MCF 10A (cell line): ENCODE results near the gene BCKDK. TPM values are rescaled to one million over a fixed set of nuclear protein-coding genes. Genes with fewer than 3 reads are reported as not detected.

Experiments used
- BruUV-seq: library from RNA; stranded (reverse); fragments of 400-500 nt; replicated peaks from 2 replicates; lab custom pipeline; 2021; lab: Mats Ljungman, UMichigan
- CTCF ChIA-PET: fragments of 300-600 bp; sonication (Branson Sonifier 250); formaldehyde crosslinking; extraction: SDS; loops from one replicate; lab custom pipeline; 2021; ENCODE audit warnings: antibody characterized with exemption, inconsistent platforms; lab: Yijun Ruan, JAX
- POLR2A ChIA-PET: fragments of 300-600, 350-650 bp; sonication (Branson Sonifier 250); formaldehyde crosslinking; extraction: SDS; loops from one replicate; lab custom pipeline; 2020; ENCODE audit warnings: antibody characterized with exemption, inconsistent platforms; lab: Yijun Ruan, JAX
- DNase-seq: peaks from one replicate; pipeline ENCODE4 v3.0.0-alpha.2; 2018; ENCODE audit not compliant: unreplicated experiment
- H3K27ac Mint-ChIP-seq: one replicate; pipeline ENCODE4 v1.8.0; 2022; ENCODE audit warnings: mild to moderate bottlenecking, low read depth, mixed read lengths; ENCODE audit not compliant: unreplicated experiment
- H3K27me3 Mint-ChIP-seq: one replicate; pipeline ENCODE4 v1.8.0; 2022; ENCODE audit warnings: mixed read lengths; ENCODE audit not compliant: insufficient read depth, unreplicated experiment
- H3K36me3 Mint-ChIP-seq: one replicate; pipeline ENCODE4 v1.8.0; 2022; ENCODE audit warnings: mild to moderate bottlenecking, moderate library complexity, mixed read lengths; ENCODE audit not compliant: insufficient read depth, unreplicated experiment
- H3K4me1 Mint-ChIP-seq: one replicate; pipeline ENCODE4 v1.8.0; 2022; ENCODE audit warnings: mixed read lengths; ENCODE audit not compliant: insufficient read depth, unreplicated experiment
- H3K4me3 Mint-ChIP-seq: one replicate; pipeline ENCODE4 v1.8.0; 2022; ENCODE audit warnings: mild to moderate bottlenecking, moderate library complexity, mixed read lengths; ENCODE audit not compliant: unreplicated experiment
- H3K9me3 Mint-ChIP-seq: one replicate; pipeline ENCODE4 v1.8.0; 2022; ENCODE audit warnings: mixed read lengths; ENCODE audit not compliant: unreplicated experiment
- CTCF ChIP-seq: fragments of 200-600 bp; IDR thresholded peaks from one replicate; pipeline ENCODE4 v1.8.0; 2022; ENCODE audit warnings: antibody characterized with exemption, mild to moderate bottlenecking; ENCODE audit not compliant: unreplicated experiment
- intact Hi-C: fragments of 100-400 bp; cut with micrococcal nuclease; formaldehyde crosslinking; loops from 2 replicates; pipeline ENCODE4 v1.14.1; 2022
- total RNA-seq: library from RNA; stranded (reverse); gene quantifications from 2 replicates; pipeline ENCODE4 v1.2.3, GENCODE V29; 2022

BCKDK gene
- total RNA-seq, 1 experiment from 2014 or later: 41.0 TPM

GRCh38 chr16:31141489-31142108 lies 33.4 kb downstream of the BCKDK start:
- H3K27ac Mint-ChIP-seq: peak overlapping the region; percentile 91
- intact Hi-C loops: loop anchor here (1.0 to 5.0 kb wide), 5 partner anchors 36 to 156 kb away; partner anchors contain the start of genes HSD3B7 and STX4
- peak overlapping the region; percentile 71 for H3K4me3 Mint-ChIP-seq
- H3K36me3 Mint-ChIP-seq: no peaks in the 10 kb centered on the region
- H3K4me1 Mint-ChIP-seq: peaks cover 21% of the 10 kb centered on the region
- POLR2A ChIA-PET: interaction anchor here (0.6 to 3.3 kb wide), 26 partner anchors 10 to 806 kb away, joined by 3 to 76 read pairs (median 5); partner anchors contain the start of genes ARMC5, FUS, KAT8 and STX4
- no TSS peak for BruUV-seq
- DNase-seq: no peak
- CTCF ChIA-PET: interaction anchor here (0.6 to 3.8 kb wide), 41 partner anchors 8 to 555 kb away, joined by 3 to 29 read pairs (median 4); partner anchors contain the start of genes HSD3B7, KAT8, STX4 and ZNF646
- H3K9me3 Mint-ChIP-seq: no peaks in the 10 kb centered on the region
- TF ChIP-seq CTCF: no peak
- no peaks in the 10 kb centered on the region for H3K27me3 Mint-ChIP-seq

GRCh38 chr16:31142109-31143010 lies 34.2 kb downstream of the BCKDK start:
- POLR2A ChIA-PET: interaction anchor here (0.6 to 3.3 kb wide), 30 partner anchors 11 to 807 kb away, joined by 3 to 76 read pairs (median 4); partner anchors contain the start of genes ARMC5, FUS, KAT8 and STX4
- intact Hi-C loops: loop anchor here (1.0 to 5.0 kb wide), 5 partner anchors 35 to 157 kb away; partner anchors contain the start of genes HSD3B7 and STX4
- CTCF ChIA-PET: interaction anchor here (0.6 to 3.8 kb wide), 55 partner anchors 8 to 1308 kb away, joined by 3 to 29 read pairs (median 4); partner anchors contain the start of genes HSD3B7, KAT8, STX4 and ZNF646
- peak; percentile 90 for TF ChIP-seq CTCF
- peaks cover 21% of the 10 kb centered on the region for H3K4me1 Mint-ChIP-seq
- no TSS peak for BruUV-seq
- no peaks in the 10 kb centered on the region for H3K36me3 Mint-ChIP-seq
- no peaks in the 10 kb centered on the region for H3K27me3 Mint-ChIP-seq
- H3K9me3 Mint-ChIP-seq: no peaks in the 10 kb centered on the region
- peak; percentile 99 for DNase-seq
- peak overlapping the region; percentile 91 for H3K27ac Mint-ChIP-seq
- peak overlapping the region; percentile 71 for H3K4me3 Mint-ChIP-seq

GRCh38 chr16:31143011-31143693 lies 35.0 kb downstream of the BCKDK start:
- H3K9me3 Mint-ChIP-seq: no peaks in the 10 kb centered on the region
- H3K36me3 Mint-ChIP-seq: no peaks in the 10 kb centered on the region
- peaks cover 19% of the 10 kb centered on the region for H3K4me1 Mint-ChIP-seq
- no peaks in the 10 kb centered on the region for H3K27me3 Mint-ChIP-seq
- intact Hi-C loops: loop anchor here (2.0 to 5.0 kb wide), 3 partner anchors 34 to 111 kb away; partner anchors contain the start of gene STX4
- ChIA-PET POLR2A (interaction anchor here (0.6 to 3.3 kb wide), 16 partner anchors 12 to 366 kb away, joined by 3 to 76 read pairs (median 4); partner anchors contain the start of genes ARMC5, FUS, KAT8 and VKORC1), CTCF (interaction anchor here (0.6 to 3.8 kb wide), 38 partner anchors 7 to 1309 kb away, joined by 3 to 29 read pairs (median 4); partner anchors contain the start of genes KAT8 and ZNF843)
- no TSS peak for BruUV-seq
- no peak for DNase-seq
- no peak for TF ChIP-seq CTCF
- no peak overlapping the region for H3K27ac Mint-ChIP-seq
- H3K4me3 Mint-ChIP-seq: peak overlapping the region; percentile 71
